Stimulated activated naive CD4-positive, alpha-beta T cell (primary cell): ENCODE data around the gene SH3BP5.

Source experiments
- DNase-seq, 6 experiments: peaks; one replicate each; lab custom pipeline; 2025; lab: John Stamatoyannopoulos, UW

The SH3BP5 gene

DNA sequence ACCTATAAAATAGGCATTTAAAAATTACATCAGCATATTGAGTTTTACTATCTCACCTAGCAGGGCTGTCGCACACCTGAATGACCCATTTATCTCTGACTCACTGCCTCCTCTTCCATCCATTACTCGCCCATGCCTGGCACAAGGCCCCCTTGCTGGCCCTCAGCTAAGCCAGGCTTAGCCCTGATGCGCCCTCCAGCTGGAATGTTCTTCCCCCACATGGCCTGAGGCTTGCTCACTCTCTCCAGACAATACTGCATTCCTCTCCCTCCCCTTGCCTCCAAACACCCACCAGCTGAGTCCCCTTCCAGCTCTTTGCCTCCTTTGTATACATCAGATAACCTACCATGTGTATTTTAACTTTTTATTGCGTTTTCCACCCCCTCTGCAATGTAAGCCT is 7.2 kb downstream of the SH3BP5 start:
- no peak for DNase-seq

- no peak for DNase-seq
Measured at GRCh38 chr3:15324379-15324808, 8.0 kb downstream of the SH3BP5 start.

- no peak for DNase-seq
Measured at GRCh38 chr3:15323063-15323462, 9.3 kb downstream of the SH3BP5 start.

DNA sequence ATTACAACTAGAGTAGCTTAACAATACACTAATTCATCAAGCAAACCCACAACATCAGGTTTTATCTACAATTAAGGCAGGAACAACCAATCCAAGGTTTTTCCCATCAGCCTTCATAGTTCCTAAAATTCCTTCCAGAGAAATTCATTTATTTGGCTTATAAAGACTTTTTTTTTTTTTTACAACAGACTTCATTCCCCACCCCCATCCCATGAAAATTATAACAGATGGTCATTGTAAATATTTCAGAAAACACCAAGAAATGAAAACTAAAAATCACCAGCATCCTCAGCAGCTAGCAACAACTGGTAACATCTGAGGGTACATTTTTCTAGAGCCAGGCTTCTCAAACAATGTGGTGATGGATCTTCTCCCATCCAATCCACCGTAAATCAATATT is 11.0 kb downstream of the SH3BP5 start:
- DNase-seq, result no peak

DNA sequence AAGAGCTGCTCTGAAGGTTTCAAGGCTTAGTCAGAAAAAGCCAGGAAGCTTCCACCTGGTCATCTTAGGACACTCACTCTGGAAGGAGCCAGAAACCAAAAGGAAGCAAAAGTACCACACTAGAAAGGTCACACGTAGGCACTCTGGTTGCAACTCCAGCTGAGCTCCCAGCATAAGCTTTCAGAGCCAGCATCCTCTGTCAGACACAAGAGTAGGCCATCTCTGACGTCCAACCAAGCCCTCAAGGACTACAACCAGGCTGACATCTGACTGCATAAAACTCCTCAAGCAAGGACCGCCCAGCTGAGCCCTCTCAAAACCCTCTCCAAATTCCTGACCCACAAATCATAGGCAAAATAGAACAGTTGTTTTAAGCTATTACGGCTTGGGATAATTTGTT is 12.8 kb downstream of the SH3BP5 start:
- DNase-seq, result no peak

GRCh38 chr3:15319136-15319535 is 13.2 kb downstream of the SH3BP5 start:
- DNase-seq, result no peak

- no peak for DNase-seq
Measured at GRCh38 chr3:15318661-15319060, 13.7 kb downstream of the SH3BP5 start.

DNA sequence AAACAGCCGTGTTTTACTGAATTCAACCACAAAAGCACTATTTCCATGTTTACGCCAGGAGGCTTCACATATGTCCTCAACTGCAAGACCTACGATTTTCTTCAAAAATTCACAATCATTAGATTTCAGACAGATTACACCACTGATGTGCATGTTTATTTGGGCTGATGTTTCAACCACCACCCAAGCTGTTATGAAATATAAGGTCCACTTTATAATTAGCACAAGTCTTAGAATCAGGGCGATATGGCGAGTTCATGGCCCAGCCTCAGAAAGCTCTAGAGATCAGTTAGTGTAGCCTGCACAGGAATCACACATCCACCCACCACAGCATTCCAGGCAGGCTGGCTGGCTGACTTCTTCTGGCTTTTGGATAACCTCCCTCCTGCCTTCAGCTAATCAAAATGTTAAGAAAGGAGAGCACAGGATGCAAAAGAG is 15.4 kb downstream of the SH3BP5 start:
- no peak for DNase-seq

GRCh38 chr3:15315003-15315402 is 17.4 kb downstream of the SH3BP5 start:
- no peak for DNase-seq

- no peak for DNase-seq
Measured at GRCh38 chr3:15314276-15314675, 18.1 kb downstream of the SH3BP5 start.

- peak in 3 of 6 experiments; percentile 24 to 50 (median 28) for DNase-seq
Measured at GRCh38 chr3:15313461-15313860, 18.9 kb downstream of the SH3BP5 start.

DNA sequence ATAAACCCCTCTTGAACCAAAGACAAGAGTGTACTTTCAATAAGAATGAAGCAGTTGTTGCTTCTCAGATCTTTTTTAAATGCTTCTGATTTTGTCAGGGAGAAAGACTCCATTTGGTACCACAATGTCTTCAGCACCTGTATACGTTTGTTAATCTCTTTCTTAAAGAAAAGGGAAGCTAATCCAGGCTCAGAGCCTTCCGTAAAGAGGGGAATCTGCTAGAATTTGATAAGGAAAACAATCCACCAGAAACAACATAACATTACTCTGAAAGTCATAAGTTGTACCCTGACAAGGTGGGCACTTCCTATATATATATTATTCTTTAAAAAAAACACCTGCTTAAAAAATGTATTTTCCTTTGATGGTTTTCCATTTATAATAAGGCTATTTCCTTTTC is 19.8 kb downstream of the SH3BP5 start:
- DNase-seq, result no peak

GRCh38 chr3:15310491-15311370 is 21.7 kb downstream of the SH3BP5 start:
- peak in 1 of 6 experiments; percentile 24 for DNase-seq

DNA sequence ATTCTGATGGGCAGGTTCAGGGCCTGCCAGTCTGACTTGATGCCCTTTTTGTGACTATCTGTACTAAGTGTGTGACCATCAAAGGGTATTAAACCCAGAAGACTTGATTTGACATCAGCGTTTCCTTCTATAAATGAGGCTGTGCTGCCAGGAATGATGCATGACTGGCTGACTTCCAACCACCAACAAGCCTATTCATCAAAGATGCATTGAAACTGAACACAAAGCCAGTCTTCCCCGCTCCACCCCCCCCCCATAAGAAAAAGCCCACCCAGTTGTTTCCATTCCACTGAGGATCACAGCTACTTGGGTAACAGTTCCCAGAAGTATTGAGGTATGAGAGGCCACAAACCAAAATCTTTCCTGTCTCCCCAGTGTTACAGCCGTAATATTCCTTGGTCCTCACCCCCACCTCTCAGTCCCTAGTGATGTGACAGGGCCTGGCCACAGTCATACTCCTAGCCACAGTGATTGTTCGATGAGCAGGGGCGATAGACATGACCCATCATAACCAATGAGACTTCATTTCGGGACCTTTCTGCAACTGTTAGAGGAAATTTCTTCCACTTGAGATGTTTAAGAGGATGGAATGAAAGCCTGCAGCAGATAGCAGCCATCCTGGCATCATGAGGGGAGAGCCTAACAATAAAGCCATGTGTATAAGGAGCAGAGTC is 22.6 kb downstream of the SH3BP5 start:
- no peak for DNase-seq

GRCh38 chr3:15307580-15307979 is 24.8 kb downstream of the SH3BP5 start:
- DNase-seq, result no peak

DNA sequence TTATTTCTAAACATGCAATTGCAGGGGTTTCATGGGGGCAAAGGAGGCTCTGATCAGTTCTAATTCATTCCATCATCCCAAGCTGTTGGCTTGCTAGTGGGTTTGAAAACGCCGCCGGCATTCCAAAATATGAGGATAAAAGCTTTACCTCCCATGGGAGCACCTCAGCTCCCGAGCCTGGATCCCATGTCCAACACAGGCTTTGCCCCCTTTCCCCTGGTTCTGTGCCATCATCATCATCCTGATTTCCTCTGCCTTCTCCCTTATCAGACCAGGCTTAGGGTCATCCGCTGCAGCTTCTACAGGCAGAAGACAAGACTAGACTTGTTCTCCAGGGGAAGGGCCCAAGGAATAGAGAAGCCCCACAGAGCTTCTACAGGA is 25.4 kb downstream of the SH3BP5 start:
- DNase-seq, result no peak

DNA sequence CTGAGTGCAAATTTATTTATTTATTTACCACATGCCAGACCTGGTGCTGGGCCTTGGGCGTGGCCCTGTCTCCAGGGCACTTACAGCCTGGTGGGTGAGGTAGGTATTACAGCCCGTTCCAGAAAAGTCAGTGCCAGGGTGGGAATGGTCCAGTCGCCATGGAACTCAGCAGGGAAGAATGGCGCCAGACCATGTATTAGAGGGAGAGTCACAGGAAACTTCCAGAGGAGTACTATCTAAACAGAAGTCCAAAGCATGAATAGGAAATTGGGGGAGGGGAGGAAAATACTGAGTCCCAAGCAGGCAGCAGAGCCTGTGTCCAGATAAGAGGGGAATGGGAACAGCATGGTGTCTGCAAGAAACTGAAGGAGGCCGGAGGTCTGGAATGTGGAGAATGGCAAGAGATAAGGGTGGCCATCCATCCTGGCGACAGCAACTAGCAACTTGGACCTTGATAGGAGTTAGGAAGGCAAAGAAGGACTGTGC is 27.0 kb downstream of the SH3BP5 start:
- DNase-seq, result no peak

GRCh38 chr3:15303728-15304127 is 28.7 kb downstream of the SH3BP5 start:
- DNase-seq, result no peak

DNA sequence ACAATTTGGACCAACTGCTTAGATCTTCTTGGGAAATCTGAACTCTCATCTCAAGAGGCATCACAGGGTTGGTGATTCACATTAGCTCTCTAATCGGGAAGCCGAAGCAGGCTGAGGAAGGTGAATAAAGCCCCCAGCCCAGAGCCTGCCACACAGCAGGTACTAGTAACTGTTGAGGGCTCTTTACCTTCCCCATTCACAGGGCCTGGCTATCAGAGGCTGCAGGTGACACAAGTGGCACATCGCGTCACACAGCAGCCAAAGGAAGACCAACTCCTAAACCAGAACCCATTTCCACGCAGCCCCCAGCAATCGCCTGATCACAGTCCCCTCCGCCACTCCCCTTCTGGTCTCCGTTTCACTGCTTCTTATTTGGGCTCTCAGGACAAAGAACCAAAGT is 29.2 kb downstream of the SH3BP5 start:
- DNase-seq, result no peak

GRCh38 chr3:15301761-15302160 is 30.6 kb downstream of the SH3BP5 start:
- DNase-seq, result no peak

GRCh38 chr3:15300323-15301078 is 31.9 kb downstream of the SH3BP5 start:
- no peak for DNase-seq

- DNase-seq, result no peak
Measured at GRCh38 chr3:15299036-15299435, 33.4 kb downstream of the SH3BP5 start.
